ENCODE results near the gene SCRT2.
A peak's percentile ranks its signal among the peaks of the same experiment; 100 is the strongest.
"Not testable (repeated sequence)": the region's sequence is repeated elsewhere in the genome, so short reads cannot be mapped to it uniquely, and the experiment has no call there.

The SCRT2 gene

DNA sequence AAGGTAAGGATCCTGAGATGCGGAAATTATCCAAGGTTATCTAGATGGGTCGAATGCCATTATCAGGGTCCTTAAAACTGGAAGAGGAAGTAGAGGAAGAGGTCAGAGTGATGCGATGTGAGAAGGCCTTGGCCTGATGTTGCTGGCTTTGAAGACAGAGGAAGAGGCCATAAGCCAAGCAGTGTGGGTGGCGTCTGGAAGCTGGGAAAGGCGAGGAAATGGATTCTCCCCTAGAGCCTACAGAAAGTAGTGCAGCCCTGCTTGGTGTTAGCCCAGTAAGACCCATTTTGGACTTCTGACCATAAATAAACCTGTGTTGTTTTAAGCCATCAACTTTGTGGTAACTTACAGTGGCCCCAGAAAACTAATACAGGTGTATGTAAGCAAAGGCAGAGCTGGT, 24.6 kb downstream of the SCRT2 start:
- DNase-seq, result no peak

DNA sequence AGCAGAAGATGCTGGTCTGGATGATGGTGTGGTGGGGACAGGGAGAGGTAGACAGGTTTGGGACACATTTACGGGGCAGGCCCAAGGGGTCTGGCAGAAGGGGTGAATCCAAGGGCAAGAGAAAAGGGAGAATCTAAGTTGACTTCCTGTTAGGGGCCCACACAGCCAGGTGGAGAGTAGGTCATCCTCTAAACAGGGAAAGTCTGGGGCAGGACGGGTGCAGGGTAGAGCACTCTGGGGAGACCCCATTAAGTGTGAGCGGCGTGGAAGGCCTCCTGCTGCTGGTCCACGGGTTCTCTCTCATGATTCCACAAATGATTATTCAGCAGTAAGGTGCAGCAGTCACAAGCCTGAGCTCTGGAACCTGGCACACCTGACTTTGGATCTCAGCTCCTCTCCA, 25.3 kb downstream of the SCRT2 start:
- DNase-seq, result no peak

DNA sequence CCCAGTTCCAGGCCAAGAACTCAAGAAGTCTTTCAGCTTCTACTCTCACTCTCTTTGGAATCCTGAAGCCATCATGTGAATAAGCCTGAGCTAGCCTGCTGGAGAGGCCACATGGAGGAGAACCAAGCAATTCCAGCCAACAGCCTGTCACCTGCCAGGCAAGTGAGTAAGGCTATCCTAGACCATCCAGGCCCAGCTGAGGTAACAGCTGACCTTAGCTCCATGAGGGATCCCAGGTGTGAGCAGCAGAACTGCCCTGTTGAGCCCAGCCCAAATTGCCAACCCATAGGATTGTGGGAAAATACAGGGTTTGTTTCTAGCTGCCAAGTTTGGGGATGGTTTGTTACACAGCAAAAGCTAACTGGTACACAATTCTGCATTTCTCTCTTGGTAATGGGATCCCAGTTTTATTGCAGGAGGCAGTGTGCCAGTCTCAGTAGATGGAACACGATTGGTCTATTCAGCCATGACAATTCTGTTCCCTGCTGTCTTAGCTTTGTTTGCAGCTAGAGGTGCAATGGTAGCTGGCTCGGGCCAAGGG, 28.1 kb downstream of the SCRT2 start:
- no peak for DNase-seq

DNA sequence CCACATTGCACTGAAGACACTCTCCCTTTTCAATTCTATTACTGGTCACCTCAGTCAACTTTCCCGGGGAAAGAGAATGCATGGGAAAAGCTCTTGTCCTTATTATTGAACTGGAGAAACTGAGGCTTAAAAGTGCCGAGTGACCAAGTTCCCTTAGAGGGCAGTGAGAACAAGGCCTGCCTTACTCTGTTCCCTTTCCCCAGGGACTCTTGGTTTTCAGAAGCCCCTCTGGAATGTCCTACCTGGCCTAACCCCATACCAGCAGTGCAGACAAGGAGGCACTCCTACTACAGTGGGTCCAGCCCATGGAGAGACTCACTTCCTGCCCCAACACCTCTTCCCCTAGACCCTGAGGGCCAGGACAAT, 28.8 kb downstream of the SCRT2 start:
- no peak for DNase-seq

DNA sequence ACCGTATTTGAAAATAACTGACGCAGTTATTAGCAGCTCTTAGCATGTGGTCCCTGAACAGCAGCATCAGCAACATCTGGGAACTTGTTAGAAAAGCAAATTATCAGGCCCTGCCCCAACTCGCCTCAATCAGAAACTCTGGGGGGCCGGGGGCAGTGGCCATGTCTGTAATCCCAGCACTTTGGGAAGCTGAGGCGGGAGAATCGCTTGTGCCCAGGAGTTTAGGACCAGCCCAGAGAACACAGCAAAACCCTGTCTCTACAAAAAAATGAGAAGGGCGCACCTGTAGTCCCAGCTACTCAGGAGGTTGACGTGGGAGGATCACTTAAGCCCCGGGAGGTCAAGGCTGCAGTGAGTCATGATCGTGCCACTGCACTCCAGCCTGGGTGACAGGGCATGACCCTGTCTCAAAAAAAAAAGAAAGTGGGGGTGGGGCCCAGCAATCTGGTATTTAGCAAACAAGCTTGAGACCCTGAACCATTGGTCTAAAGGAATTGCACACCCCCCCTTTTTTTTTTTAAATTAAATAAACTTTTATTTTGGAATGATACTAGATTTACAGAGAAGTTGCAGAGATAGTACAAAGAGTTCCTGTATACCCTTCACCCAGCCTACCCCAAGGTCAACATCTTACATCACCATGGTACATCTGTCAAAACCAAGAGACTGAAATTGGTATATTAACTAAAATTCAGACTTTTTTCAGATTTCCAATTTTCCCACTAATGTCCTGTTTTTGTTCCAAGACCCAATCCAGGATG, 29.3 kb downstream of the SCRT2 start:
- DNase-seq, result no peak

DNA sequence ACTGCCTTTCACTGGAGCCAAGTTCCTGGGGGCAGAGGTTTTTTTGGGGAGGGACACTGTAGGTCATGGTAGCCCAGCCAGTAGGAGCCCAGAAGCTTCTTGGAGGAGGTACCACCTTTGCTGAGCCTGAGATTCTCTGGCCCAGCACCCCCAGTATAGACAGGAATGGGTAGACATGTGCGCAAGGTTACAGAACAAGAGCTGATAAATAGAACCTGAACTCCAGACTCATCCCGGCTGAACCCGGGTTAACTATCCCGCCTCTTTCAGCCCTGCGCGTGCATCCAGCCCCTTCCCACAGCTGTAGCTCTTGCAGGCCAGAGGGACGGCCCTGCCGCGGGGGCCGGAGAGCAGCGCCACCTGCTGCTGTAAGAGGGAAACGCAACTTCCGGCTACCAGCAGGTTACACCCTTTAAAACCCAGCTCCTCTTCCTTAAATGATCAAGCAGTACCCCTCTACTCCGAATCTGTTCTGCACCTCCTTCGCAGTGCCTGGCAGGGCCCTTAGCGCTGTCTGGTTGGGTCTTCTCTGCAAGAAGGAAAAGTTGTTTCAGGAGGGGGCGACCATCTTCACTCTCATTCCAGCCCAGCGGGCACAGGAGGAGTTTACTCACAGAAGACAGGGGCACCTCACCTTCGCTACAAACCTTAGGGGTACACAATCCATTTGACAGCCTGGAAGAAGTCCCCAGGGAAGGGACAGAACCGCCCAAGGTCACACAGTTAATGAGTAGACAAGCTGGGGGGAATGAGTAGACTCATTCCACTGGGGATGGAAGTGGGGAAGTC, 30.1 kb downstream of the SCRT2 start:
- peak; percentile 39 for DNase-seq

DNA sequence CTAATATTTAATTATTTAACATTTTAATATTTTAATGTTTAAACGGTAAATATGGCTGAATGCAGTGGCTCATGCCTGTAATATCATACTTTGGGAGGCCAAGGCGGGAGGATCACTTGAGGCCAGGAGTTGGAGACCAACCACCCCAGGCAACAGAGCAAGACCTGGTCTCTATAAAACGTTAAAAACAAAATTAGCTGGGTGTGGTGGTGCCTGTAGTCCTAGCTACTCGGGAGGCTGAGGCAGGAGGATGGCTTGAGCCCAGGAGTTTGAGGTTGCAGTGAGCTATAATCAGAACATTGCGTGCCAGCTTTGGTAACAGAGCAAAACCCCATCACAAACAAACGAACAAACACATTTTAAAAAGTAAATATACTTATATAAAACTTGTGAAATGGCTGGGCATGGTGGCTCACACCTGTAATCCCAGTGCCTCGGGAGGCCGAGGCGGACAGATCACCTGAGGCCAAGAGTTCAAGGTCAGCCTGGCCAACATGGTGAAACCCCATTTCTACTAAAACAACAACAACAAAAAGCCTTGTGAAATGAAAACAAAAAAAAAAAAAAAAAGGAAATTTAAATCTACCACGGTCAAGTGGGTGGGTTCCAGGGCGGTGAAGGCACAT, 30.8 kb downstream of the SCRT2 start:
- no peak for DNase-seq

DNA sequence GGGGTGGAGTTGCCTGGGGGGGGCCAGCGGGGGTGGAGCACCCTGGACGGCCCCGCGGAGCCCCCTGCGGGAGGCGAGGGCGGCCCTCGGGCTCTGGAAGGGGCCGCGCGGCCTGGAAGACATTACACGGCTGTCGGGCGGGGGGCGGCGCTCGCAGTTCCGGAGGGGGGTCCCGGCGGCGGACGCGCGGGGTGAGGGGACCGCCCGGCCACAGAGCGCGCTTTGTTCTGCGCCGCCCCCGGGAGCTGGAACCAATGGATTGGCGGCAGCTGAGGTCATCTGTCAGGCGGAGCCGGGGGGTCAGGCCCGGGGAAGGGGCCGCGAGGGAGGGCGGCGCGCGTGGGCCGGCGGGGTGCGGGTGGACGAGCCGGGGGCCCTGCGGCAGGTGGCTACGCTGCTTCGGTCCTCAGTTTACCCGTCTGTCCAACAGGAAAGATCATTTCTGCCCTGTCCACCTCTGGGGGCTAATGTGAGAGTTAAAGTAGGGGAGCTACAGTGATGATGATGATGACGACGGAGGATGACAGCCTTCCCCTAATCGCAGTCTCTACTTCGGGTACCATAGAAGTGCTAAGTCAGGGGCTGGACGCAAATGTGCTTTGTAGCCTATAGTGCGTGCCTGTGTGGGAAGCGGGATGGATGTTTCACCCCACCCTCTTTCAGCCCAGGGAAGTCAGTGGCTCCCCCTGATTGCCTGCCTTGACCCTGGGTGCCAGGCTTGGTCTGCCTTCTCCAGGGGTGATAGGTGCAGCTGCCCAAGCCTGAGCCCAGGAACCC, 33.0 kb downstream of the SCRT2 start:
- no peak for DNase-seq

DNA sequence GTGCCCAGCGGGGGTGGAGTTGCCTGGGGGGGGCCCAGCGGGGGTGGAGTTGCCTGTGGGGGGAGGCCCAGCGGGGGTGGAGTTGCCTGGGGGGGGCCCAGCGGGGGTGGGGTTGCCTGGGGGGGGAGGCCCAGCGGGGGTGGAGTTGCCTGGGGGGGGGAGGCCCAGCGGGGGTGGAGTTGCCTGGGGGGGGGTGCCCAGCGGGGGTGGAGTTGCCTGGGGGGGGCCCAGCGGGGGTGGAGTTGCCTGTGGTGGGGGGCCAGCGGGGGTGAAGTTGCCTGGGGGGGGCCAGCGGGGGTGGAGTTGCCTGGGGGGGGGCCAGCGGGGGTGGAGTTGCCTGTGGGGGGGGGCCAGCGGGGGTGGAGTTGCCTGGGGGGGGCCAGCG, 33.6 kb downstream of the SCRT2 start:
- not testable (repeated sequence) for DNase-seq

DNA sequence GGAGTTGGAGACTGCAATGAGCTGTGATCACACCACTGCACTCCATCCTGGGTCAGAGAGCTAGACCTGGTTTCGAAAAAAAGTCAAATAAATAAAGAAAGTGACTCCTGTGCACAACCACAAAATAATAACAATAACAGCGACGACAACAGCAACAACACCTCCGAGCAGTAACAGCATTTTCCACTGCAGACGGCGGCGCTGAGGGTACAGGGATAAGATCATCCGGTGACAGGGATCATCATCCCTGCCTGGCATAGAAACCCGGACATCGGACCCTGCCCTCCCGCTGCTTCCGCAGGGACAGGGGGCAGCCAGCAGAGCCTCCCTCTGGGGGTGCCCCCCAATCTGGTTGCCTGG, 34.1 kb downstream of the SCRT2 start:
- DNase-seq, result no peak

DNA sequence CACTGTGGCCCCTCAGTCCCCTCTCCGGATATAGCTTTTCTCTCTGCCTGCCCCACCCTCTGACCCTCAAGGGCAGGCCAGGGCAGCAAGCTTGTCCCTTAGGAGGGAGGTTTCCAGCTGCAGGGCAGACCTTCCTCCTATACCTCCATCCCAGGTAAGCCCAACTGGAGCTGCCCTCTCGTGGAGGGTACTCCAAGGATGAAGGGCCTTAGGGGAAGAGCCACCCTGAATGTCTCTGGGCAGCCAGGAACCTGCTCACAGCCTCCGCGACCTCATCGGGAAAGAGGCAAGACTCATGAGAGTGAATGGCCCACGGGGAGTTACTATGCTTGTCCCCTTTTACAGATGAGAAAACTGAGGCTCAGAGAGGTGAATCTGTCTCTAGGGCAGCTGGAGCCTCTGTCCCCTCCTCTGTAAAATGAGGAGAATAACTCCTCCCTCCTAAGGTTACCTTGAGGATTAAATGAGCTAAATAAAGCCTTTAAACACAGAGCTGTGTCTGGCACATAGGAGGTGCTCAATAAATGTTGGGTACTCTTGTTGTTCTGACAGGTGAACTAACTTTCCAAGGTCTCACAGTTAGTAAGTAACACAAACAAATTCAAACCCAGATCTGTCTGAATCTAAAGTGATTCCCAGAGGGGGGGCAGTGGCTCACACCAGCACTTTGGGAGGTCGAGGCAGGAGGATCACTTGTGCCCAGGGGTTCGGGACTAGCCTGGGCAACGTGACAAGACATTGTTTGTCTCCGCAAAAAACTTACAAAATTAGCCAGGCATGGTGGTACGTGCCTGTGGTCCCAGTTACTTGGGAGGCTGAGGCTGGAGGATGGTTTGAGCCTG, 34.7 kb downstream of the SCRT2 start:
- no peak for DNase-seq

DNA sequence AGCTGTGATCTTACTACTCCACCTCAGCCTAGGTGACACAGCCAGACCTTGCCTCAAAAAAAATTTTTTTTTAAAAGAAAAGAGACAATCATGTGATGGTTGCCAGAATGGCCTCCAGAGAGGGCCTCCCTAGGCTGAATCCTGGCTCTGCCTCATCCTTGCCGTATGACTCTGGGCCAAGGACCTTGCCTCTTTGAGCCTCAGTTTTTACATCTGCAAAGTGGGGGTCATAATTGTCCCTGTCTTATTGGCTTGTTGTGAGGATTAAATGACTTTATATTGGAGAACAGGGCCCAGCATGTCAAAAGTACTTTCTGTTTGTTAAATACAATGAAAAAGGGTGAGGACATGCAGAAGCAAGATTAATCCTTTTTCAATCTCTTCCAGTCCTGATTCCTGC, 37.0 kb downstream of the SCRT2 start:
- no peak for DNase-seq

DNA sequence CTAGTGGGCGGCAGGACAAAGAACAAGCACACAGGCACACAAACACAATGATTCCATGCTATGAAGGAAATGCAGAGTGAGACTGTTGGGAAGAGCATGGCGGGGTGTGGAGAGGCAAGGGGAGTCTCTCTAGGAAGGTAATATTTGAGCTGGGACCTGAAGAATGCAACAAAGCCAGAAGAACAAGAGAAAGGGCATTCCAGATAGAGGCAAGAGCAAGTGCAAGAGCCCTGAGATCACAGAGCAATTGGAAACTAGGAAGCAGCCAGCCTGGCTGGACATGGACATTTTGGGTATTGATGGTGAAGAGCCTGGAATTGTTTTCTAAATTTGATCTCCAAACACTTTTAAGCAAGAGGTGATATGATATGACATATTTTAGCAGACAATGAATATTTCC, 38.0 kb downstream of the SCRT2 start:
- no peak for DNase-seq

DNA sequence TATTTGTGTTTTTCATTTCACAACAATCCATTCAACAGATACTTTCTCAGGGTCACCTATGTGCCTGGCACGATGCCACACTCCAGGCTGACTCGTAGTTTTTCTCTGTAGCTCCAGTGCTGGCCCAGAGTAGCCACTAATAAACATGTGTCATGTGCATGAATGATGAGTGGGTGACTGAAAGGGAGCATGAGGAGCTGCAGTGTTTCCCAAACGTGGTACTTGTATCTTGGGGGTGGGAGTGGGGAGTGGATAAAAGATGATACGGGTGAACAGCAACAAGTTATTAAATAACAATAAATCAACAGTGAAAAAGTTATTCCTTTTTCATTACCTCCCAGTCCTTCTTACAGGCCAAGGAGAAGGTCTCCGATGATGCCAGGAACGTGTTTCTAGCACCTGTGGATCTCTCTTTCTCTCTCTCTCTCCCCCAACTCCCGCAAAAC, 39.7 kb downstream of the SCRT2 start:
- DNase-seq, result no peak

DNA sequence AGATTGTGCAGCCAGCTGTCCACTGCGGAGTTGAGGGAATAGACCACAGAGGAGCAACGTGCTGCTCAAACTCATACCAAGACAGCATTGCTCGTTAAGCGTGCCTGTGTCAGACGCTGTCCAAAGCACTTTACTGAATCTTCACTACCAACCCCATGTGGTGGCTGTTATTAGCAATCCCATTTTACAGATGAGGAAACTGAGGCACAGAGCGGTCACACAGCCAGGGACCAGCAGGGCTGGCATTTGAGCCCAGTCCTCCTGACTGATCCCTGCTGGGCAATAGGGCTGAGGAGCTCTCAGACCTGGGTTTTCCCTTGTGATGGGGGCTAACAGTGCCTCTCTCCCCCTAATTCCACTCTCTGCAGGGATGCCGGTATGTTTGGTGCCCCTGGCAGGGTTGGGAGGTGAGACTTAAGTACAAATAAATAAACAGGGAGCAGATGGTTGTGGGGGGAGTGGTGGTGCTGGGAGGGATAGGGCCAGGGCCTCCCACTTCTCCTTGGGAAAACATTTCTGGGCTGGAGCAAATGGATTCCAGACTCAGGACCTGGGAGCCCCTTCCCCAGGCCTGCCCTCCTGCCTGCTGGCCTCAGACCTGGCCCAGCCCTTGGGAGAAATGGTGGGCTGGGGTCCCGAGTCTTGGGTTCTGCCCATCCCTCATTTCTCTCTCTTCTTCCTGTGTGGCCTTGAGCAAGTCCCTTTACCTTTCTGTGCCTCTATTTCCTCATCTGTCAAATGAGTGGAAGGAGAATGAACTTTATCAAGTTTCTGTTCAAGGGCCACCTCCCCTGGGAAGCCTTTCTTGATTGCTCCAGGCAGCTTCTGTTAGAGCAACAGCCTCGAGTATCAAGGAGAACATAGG, 40.3 kb downstream of the SCRT2 start:
- no peak for DNase-seq

DNA sequence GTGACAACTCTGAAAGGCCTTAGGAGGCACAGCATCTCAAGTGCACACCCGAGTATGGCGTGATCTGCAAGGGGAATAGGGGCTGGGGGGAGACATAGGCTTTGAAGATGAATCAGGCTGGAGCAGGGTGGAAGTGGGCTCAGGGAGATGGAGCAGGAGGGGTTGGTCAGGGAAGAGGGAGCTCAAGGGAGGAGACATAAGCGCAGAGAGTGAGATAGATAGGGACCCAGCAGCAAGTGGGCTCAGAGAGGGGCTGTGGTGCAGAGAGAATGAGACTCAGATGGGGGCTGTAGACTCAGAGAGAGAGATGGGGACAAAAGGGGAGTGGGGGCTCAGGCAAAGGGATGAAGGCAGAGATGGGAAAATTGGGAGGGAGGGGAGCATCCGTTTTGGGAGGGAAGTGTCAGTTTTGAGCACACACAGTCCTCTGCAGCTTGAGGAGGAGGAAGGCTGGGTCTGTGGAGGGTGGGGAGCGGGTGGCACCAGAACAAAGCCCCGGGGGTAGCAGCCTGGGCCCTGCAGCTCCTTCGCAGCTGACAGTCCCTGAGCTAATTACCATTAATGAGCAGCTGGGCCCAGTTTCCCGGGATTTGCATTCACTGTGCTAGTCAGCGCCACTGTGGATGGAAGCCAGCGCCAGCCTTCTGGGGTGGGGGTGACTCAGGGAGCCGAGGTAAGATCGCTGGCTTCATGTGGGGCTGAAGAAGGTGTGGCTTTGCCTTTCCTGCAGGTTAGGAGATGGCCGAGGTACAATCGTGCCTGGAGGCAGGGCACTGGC, 41.3 kb downstream of the SCRT2 start:
- DNase-seq, result no peak

DNA sequence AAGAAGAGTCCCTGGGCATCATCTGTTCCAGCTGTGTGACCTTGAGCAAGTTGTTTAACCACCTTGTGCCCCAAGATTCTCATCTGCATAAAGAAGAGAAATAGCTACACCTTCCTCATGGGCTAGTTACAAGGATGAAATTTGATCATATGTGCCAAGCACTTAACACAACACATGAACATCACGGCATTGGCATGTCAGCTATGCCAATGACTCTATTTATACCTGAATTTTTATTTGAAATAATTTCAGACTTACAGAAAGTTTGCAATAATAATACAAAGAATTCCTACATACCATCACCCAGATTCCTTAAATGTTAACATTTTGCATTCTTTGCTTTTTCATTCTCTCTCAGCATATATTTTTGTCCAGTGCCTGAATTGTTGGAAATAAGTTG, 44.5 kb downstream of the SCRT2 start:
- no peak for DNase-seq

DNA sequence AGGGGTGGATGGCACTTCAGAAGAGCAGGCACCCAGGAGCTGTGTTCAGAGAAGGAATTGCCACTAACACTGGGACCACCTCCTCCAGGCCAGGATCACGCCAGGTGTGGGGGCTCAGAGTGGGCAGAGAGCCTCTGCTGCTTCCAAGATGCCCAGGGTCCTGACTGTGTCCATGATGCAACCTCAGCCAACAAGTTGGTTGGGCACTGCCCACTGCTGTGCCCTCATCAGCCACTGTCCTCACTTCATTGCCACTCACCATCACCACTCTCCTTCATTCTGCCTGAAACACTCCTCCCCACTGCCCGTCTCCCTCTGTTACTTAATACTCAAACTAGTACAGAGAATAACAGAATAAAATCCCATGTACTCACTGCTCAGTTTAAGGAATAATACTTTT, 49.0 kb downstream of the SCRT2 start:
- DNase-seq, result no peak

DNA sequence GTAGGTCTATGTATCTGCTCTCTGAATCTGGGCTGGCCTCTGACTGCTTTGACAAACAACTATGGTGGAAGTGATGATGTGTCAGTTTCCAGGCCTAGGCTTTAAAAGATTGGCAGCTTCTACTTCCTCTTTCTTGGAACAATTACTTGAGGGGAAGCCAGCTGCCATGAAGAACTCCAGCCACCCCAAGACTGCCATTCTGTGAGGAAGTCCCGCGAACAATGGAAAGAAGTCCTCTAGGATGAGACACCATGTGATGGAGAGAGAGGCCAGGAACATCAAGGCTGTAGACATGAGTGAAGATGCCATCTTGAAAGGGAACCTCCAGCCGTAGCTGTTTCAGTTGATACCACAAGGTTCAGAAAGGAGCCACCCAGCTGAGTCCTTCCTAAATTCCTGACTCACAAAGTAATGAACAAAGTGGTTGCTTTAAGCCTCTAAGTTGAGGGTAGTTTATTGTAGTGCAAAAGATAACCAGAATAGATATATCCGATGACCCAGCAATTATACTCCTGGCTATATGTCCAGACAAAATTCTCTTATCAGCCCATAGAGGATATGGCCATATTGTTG, 50.2 kb downstream of the SCRT2 start:
- DNase-seq, result no peak

DNA sequence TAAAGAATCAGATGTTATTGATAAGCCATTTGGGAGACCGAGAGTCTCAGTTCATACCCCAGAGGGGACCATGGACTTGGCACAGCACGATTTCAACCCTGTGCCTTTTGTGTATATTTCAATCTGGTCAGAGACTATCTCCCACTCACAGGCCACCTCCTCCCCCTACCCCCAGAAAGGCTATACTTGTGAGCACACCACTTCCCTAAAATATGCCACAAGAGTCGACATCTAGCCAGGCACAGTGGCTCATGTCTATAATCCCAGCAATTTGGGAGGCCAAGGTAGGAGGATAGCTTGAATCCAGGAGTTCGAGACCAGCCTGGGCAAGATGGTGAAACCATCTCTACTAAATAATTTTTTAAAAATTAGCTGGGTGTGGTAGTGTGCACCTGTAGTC, 51.9 kb downstream of the SCRT2 start:
- no peak for DNase-seq
